PC-9 (cell line): ENCODE results near the gene PHACTR3.

ENCODE experiments used
- CTCF ChIP-seq: fragments of 200-600 bp; sonication (generic); conservative IDR thresholded peaks from 2 replicates; pipeline ENCODE4 v1.6.1; 2017; ENCODE audit warnings: mixed run types, antibody characterized with exemption, mild to moderate bottlenecking, moderate library complexity
- EZH2 ChIP-seq: fragments of 200-600 bp; sonication (generic); IDR thresholded peaks from 2 replicates; pipeline ENCODE4 v1.8.0; 2017; ENCODE audit warnings: antibody characterized with exemption, low read depth

GRCh38 chr20:59668926-59669850, 64.8 kb downstream of the PHACTR3 start:
- TF ChIP-seq CTCF (no peak), EZH2 (no peak)
